ENCODE data around the gene ABHD15. TPM values are rescaled to one million over a fixed set of nuclear protein-coding genes. Genes with fewer than 3 reads are reported as not detected.

Gene ABHD15
- total and polyA plus RNA-seq, 8 donors, result 3.9 to 10.6 (median 6.5) TPM

DNA sequence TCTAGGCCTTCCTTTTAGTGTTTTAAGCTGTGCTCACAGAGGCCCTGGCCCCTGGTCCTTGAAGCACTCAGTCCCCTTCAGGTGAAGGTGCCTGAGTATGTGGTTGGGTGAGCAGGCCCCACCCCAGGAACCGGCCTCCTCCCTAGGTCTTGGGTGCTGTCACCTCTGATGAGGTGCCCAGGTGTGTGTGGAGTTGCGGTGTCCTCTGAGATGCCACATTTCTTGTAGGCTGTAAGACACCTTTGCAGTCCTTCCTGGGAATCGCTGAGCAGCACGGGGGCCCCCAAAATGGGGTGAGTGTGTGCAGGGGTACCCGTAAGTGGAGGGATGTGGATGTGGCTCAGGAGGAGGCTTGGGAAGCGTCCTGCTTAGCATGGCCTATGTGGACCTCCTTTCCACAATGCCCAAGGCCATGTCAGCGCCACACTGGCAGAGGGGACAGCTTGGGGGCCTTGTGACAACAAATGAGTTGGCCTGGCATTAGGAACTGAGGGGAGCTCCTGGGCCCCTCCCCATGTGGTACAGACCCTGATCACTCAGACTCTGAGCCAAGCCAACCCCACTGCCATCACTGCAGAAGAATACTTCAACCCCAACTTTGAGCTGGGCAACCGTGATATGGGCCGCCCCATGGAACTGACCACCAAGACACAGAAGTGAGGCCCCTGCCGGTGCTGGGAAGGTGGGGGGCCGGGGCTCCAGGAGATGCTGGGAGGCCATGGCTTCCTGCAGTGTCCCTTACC, 44.7 kb upstream of the ABHD15 start:
- no peak overlapping the region for H3K27ac ChIP-seq
- H3K4me3 ChIP-seq, result no peak overlapping the region
- H3K4me1 ChIP-seq, result peaks cover 12 to 16% (median 12%) of the 10 kb centered on the region in 3 donors
- no peaks in the 10 kb centered on the region for H3K9me3 ChIP-seq
- no peak for FAIRE-seq
- intact Hi-C loops (cut with DNase I), result no loop called here
- TF ChIP-seq, protein P1, sequence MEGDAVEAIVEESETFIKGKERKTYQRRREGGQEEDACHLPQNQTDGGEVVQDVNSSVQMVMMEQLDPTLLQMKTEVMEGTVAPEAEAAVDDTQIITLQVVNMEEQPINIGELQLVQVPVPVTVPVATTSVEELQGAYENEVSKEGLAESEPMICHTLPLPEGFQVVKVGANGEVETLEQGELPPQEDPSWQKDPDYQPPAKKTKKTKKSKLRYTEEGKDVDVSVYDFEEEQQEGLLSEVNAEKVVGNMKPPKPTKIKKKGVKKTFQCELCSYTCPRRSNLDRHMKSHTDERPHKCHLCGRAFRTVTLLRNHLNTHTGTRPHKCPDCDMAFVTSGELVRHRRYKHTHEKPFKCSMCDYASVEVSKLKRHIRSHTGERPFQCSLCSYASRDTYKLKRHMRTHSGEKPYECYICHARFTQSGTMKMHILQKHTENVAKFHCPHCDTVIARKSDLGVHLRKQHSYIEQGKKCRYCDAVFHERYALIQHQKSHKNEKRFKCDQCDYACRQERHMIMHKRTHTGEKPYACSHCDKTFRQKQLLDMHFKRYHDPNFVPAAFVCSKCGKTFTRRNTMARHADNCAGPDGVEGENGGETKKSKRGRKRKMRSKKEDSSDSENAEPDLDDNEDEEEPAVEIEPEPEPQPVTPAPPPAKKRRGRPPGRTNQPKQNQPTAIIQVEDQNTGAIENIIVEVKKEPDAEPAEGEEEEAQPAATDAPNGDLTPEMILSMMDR (IDR thresholded peaks at IDR 0.05), result no peak
- no peaks in the 10 kb centered on the region for H3K27me3 ChIP-seq
- no peaks in the 10 kb centered on the region for H3K36me3 ChIP-seq
- WGBS, 2 donors, result 92 to 96% methylated on average over 11 of the region's 11 CpGs
- DNase-seq, result peak in 1 of 6 donors; percentile 58
- ATAC-seq, result no peak

- ATAC-seq (no peak), FAIRE-seq (no peak), DNase-seq (no peak)
- intact Hi-C loops (cut with DNase I), result no loop called here
- no peak overlapping the region for H3K27ac ChIP-seq
- H3K27me3 ChIP-seq, result no peaks in the 10 kb centered on the region
- no peak overlapping the region for H3K4me3 ChIP-seq
- TF ChIP-seq, protein P1 (IDR thresholded peaks at IDR 0.05), result no peak
- no peaks in the 10 kb centered on the region for H3K9me3 ChIP-seq
- 72 to 73% methylated on average over 3 of the region's 3 CpGs for whole genome bisulfite sequencing, 2 donors
- peaks cover 3 to 12% (median 11%) of the 10 kb centered on the region in 3 donors for H3K4me1 ChIP-seq
- H3K36me3 ChIP-seq, result no peaks in the 10 kb centered on the region
These were observed 43.6 kb upstream of the ABHD15 start for GRCh38 chr17:29610395-29610794.

- H3K36me3 ChIP-seq, result no peaks in the 10 kb centered on the region
- ATAC-seq, result no peak
- no peak for FAIRE-seq
- intact Hi-C loops (cut with DNase I), result no loop called here
- WGBS, 2 donors, result 86 to 90% methylated on average over 15 of the region's 15 CpGs
- peak in 1 of 6 donors; percentile 50 for DNase-seq
- H3K27ac ChIP-seq, result no peak overlapping the region
- no peaks in the 10 kb centered on the region for H3K9me3 ChIP-seq
- H3K27me3 ChIP-seq, result no peaks in the 10 kb centered on the region
- TF ChIP-seq, protein P1 (IDR thresholded peaks at IDR 0.05), result no peak
- H3K4me3 ChIP-seq, result no peak overlapping the region
- peaks cover 3 to 12% (median 11%) of the 10 kb centered on the region in 3 donors for H3K4me1 ChIP-seq
These were observed 42.1 kb upstream of the ABHD15 start for GRCh38 chr17:29608986-29609385.

GRCh38 chr17:29607557-29608195, 40.8 kb upstream of the ABHD15 start:
- FAIRE-seq, result no peak
- H3K4me1 ChIP-seq, result no peaks in the 10 kb centered on the region
- TF ChIP-seq, protein P1 (IDR thresholded peaks at IDR 0.05), result no peak
- intact Hi-C loops (cut with DNase I), result no loop called here
- no peaks in the 10 kb centered on the region for H3K36me3 ChIP-seq
- no peaks in the 10 kb centered on the region for H3K27me3 ChIP-seq
- no peak for ATAC-seq
- WGBS, 2 donors, result 80 to 82% methylated on average over 26 to 29 of the region's 29 CpGs
- no peak overlapping the region for H3K27ac ChIP-seq
- DNase-seq, result peak in 2 of 6 donors; percentile 44 to 46
- no peak overlapping the region for H3K4me3 ChIP-seq
- no peaks in the 10 kb centered on the region for H3K9me3 ChIP-seq
